Mesendoderm (in vitro differentiated cells): ENCODE data around the gene DOCK9.

Source experiments
- DNase-seq: peaks from one replicate; pipeline ENCODE4 v3.0.0; 2013
- H2AK5ac ChIP-seq: 2 replicates; pipeline ENCODE4 v1.6.1; 2013; ENCODE audit warnings: low read length, inconsistent platforms
- H2BK120ac ChIP-seq: 2 replicates; pipeline ENCODE4 v1.6.1; 2013; ENCODE audit warnings: low read depth, mild to moderate bottlenecking, low read length, moderate library complexity, mixed read lengths
- H2BK15ac ChIP-seq: replicated peaks from 2 replicates; pipeline ENCODE4 v1.6.1; 2013; ENCODE audit warnings: low read depth, mild to moderate bottlenecking, moderate library complexity
- H2BK5ac ChIP-seq: 2 replicates; pipeline ENCODE4 v1.6.1; 2013; ENCODE audit warnings: low read length, inconsistent platforms
- H3K18ac ChIP-seq: 2 replicates; pipeline ENCODE4 v1.6.1; 2013; ENCODE audit warnings: mild to moderate bottlenecking, low read length, mixed read lengths
- H3K23ac ChIP-seq: one replicate; pipeline ENCODE4 v1.6.1; 2013; ENCODE audit warnings: low read length
- H3K27ac ChIP-seq: 2 replicates; pipeline ENCODE4 v1.5.1; 2013; ENCODE audit warnings: low read depth, mild to moderate bottlenecking, inconsistent platforms, low read length, moderate library complexity
- H3K27me3 ChIP-seq: 2 replicates; pipeline ENCODE4 v1.6.1; 2013; ENCODE audit warnings: low read length, control low read depth, mild to moderate bottlenecking, inconsistent platforms; ENCODE audit not compliant: insufficient read depth, poor library complexity
- H3K36me3 ChIP-seq: 2 replicates; pipeline ENCODE4 v1.6.1; 2013; ENCODE audit warnings: low read length, inconsistent platforms; ENCODE audit not compliant: control insufficient read depth, insufficient read depth
- H3K4ac ChIP-seq: one replicate; pipeline ENCODE4 v1.6.1; 2013; ENCODE audit warnings: low read depth, mild to moderate bottlenecking, low read length, moderate library complexity
- H3K4me1 ChIP-seq: 2 replicates; pipeline ENCODE4 v1.6.1; 2013; ENCODE audit warnings: low read depth, low read length, inconsistent platforms; ENCODE audit not compliant: control insufficient read depth
- H3K4me2 ChIP-seq: 2 replicates; pipeline ENCODE4 v1.6.1; 2013; ENCODE audit warnings: low read length
- H3K4me3 ChIP-seq: 2 replicates; pipeline ENCODE4 v1.5.1; 2013; ENCODE audit warnings: mild to moderate bottlenecking, low read length
- H3K56ac ChIP-seq: one replicate; pipeline ENCODE4 v1.6.1; 2013; ENCODE audit warnings: low read length
- H3K79me1 ChIP-seq: 2 replicates; pipeline ENCODE4 v1.6.1; 2013; ENCODE audit warnings: low read length, inconsistent platforms
- H3K79me2 ChIP-seq: 2 replicates; pipeline ENCODE4 v1.6.1; 2013; ENCODE audit warnings: mild to moderate bottlenecking, low read length; ENCODE audit not compliant: control insufficient read depth, insufficient read depth
- H3K9ac ChIP-seq: 2 replicates; pipeline ENCODE4 v1.6.1; 2013; ENCODE audit warnings: low read length, inconsistent platforms
- H4K5ac ChIP-seq: one replicate; pipeline ENCODE4 v1.6.1; 2013; ENCODE audit warnings: low read length
- H4K8ac ChIP-seq: one replicate; pipeline ENCODE4 v1.6.1; 2013; ENCODE audit warnings: low read depth, mild to moderate bottlenecking, control low read depth, low read length, moderate library complexity
- WGBS: extraction: QIAGEN DNeasy Blood & Tissue Kit; methylation state at CpG from one replicate; pipeline ENCODE4 v1.1.7; 2013; ENCODE audit warnings: low lambda C conversion rate, missing lambda C conversion rate; ENCODE audit not compliant: insufficient coverage; ENCODE audit errors: extremely low coverage; 5-methylcytosine and 5-hydroxymethylcytosine counted together

The DOCK9 gene

DNA sequence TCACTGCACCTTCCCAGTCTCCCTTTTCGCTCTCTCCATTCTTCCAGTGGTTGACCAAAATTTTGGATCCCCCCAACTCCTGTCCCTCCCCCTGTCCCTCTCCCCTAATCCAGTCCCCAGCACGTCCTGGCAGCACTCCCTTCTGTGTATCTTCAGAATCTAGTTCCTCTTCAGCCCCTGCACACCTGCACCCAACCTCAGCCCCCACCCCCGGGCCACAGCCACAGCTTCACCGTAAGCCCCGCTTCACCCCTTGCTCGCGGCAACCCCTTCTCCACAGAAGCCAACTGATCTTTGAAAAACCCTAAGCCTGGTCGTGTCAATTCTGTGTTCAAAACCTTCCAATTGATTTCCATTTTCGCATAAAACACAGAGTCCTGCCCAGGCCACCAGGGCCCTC is 189.9 kb downstream of the DOCK9 start:
- H3K79me1 ChIP-seq: no peaks in the 10 kb centered on the region
- no peak overlapping the region for H2BK120ac ChIP-seq
- no peaks in the 10 kb centered on the region for H3K27me3 ChIP-seq
- no peak overlapping the region for H4K8ac ChIP-seq
- no peak overlapping the region for H3K9ac ChIP-seq
- H3K18ac ChIP-seq: no peak overlapping the region
- no peak overlapping the region for H3K4ac ChIP-seq
- no CpG with 5 or more reads among the region's 9 CpGs for WGBS
- no peak overlapping the region for H4K5ac ChIP-seq
- H3K4me1 ChIP-seq: no peaks in the 10 kb centered on the region
- H2BK15ac ChIP-seq: no peak overlapping the region
- no peak overlapping the region for H3K4me2 ChIP-seq
- H3K27ac ChIP-seq: no peak overlapping the region
- no peak overlapping the region for H3K23ac ChIP-seq
- no peaks in the 10 kb centered on the region for H3K36me3 ChIP-seq
- H3K56ac ChIP-seq: no peak overlapping the region
- no peaks in the 10 kb centered on the region for H3K79me2 ChIP-seq
- H2BK5ac ChIP-seq: no peak overlapping the region
- DNase-seq: no peak
- H2AK5ac ChIP-seq: no peak overlapping the region
- H3K4me3 ChIP-seq: no peak overlapping the region

DNA sequence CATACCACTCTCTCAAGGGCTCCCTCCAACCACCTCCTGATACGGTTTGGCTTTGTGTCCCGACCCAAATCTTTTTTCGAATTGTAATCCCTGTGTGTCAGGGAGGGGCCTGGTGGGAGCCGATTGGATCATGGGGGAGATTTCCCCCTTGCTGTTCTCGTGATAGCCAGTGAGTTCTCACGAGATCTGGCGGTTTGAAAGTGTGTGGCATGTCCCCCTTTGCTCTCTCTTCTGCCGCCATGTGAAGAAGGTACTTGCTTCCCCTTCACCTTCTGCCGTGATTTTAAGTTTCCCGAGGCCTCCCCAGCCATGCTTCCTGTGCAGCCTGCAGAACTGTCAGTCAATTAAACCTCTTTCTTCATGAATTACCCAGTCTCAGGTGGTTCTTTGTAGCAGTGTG is 190.7 kb downstream of the DOCK9 start:
- Histone ChIP-seq H3K4me2 (no peak overlapping the region), H2BK15ac (no peak overlapping the region), H2BK120ac (no peak overlapping the region), H3K56ac (no peak overlapping the region), H4K5ac (no peak overlapping the region), H3K9ac (no peak overlapping the region), H3K4me3 (no peak overlapping the region), H3K79me2 (no peaks in the 10 kb centered on the region), H2AK5ac (no peak overlapping the region), H3K36me3 (no peaks in the 10 kb centered on the region), H3K27ac (no peak overlapping the region), H3K23ac (no peak overlapping the region), H3K79me1 (no peaks in the 10 kb centered on the region), H2BK5ac (no peak overlapping the region), H3K18ac (no peak overlapping the region), H3K4me1 (no peaks in the 10 kb centered on the region), H3K4ac (no peak overlapping the region), H3K27me3 (no peaks in the 10 kb centered on the region), H4K8ac (no peak overlapping the region)
- DNase-seq: no peak
- no CpG with 5 or more reads among the region's 10 CpGs for WGBS

GRCh38 chr13:98786023-98786422 is 191.8 kb downstream of the DOCK9 start:
- Histone ChIP-seq H3K4ac (no peak overlapping the region), H3K23ac (no peak overlapping the region), H3K27ac (no peak overlapping the region), H4K8ac (no peak overlapping the region), H3K79me1 (no peaks in the 10 kb centered on the region), H3K79me2 (no peaks in the 10 kb centered on the region), H3K27me3 (no peaks in the 10 kb centered on the region), H3K4me3 (no peak overlapping the region), H3K9ac (no peak overlapping the region), H2AK5ac (no peak overlapping the region), H2BK5ac (no peak overlapping the region), H4K5ac (no peak overlapping the region), H3K4me2 (no peak overlapping the region), H3K36me3 (no peaks in the 10 kb centered on the region), H3K56ac (no peak overlapping the region), H3K18ac (no peak overlapping the region), H2BK15ac (no peak overlapping the region), H2BK120ac (no peak overlapping the region), H3K4me1 (no peaks in the 10 kb centered on the region)
- WGBS: no CpG with 5 or more reads among the region's 7 CpGs
- no peak for DNase-seq

DNA sequence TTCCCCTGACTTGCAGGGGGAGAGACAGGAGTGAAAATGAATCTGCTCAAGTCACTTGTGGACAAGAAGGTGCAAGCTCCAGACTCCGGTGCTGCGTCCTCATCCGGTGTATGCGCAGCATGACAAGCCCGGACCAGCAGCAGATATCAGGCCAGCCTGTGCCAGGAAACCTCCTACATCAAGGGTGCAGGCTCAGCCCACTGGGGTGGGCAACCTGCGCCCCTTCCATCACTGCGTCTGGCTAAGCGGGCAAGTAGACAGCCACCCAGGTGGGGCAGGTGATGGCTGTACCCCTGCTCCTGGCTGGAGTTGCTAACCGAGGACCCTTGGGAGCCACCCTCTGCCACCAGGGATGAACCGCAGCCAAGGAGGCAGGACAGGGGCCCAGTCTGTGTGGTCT is 192.5 kb downstream of the DOCK9 start:
- no peak for DNase-seq
- H3K36me3 ChIP-seq: no peaks in the 10 kb centered on the region
- no peak overlapping the region for H4K5ac ChIP-seq
- H3K23ac ChIP-seq: no peak overlapping the region
- H3K18ac ChIP-seq: no peak overlapping the region
- H3K56ac ChIP-seq: no peak overlapping the region
- no peak overlapping the region for H2BK15ac ChIP-seq
- no peak overlapping the region for H3K27ac ChIP-seq
- H3K4ac ChIP-seq: no peak overlapping the region
- H4K8ac ChIP-seq: no peak overlapping the region
- no peak overlapping the region for H3K4me3 ChIP-seq
- no peaks in the 10 kb centered on the region for H3K27me3 ChIP-seq
- H2BK5ac ChIP-seq: no peak overlapping the region
- no peak overlapping the region for H2BK120ac ChIP-seq
- WGBS: no CpG with 5 or more reads among the region's 10 CpGs
- H3K9ac ChIP-seq: no peak overlapping the region
- H2AK5ac ChIP-seq: no peak overlapping the region
- no peaks in the 10 kb centered on the region for H3K4me1 ChIP-seq
- H3K4me2 ChIP-seq: no peak overlapping the region
- no peaks in the 10 kb centered on the region for H3K79me1 ChIP-seq
- H3K79me2 ChIP-seq: no peaks in the 10 kb centered on the region

- no peak overlapping the region for H3K27ac ChIP-seq
- no peaks in the 10 kb centered on the region for H3K36me3 ChIP-seq
- H3K4me2 ChIP-seq: no peak overlapping the region
- H3K4me3 ChIP-seq: no peak overlapping the region
- no peak overlapping the region for H2BK15ac ChIP-seq
- WGBS: no CpG with 5 or more reads among the region's 8 CpGs
- no peaks in the 10 kb centered on the region for H3K79me1 ChIP-seq
- no peak for DNase-seq
- H3K27me3 ChIP-seq: no peaks in the 10 kb centered on the region
- H4K5ac ChIP-seq: no peak overlapping the region
- H2BK5ac ChIP-seq: no peak overlapping the region
- H3K79me2 ChIP-seq: no peaks in the 10 kb centered on the region
- H2BK120ac ChIP-seq: no peak overlapping the region
- H3K9ac ChIP-seq: no peak overlapping the region
- H4K8ac ChIP-seq: no peak overlapping the region
- H3K4ac ChIP-seq: no peak overlapping the region
- no peak overlapping the region for H3K23ac ChIP-seq
- no peak overlapping the region for H3K56ac ChIP-seq
- no peaks in the 10 kb centered on the region for H3K4me1 ChIP-seq
- H2AK5ac ChIP-seq: no peak overlapping the region
- H3K18ac ChIP-seq: no peak overlapping the region
These were observed 193.2 kb downstream of the DOCK9 start for GRCh38 chr13:98784666-98785065.

- H2BK15ac ChIP-seq: no peak overlapping the region
- no peaks in the 10 kb centered on the region for H3K79me1 ChIP-seq
- H3K4me2 ChIP-seq: no peak overlapping the region
- H3K27me3 ChIP-seq: no peaks in the 10 kb centered on the region
- no peaks in the 10 kb centered on the region for H3K36me3 ChIP-seq
- H2BK5ac ChIP-seq: no peak overlapping the region
- no peak overlapping the region for H2AK5ac ChIP-seq
- WGBS: no CpG with 5 or more reads among the region's 12 CpGs
- no peak overlapping the region for H3K4ac ChIP-seq
- no peak overlapping the region for H3K23ac ChIP-seq
- no peak overlapping the region for H3K18ac ChIP-seq
- no peak for DNase-seq
- H2BK120ac ChIP-seq: no peak overlapping the region
- H4K8ac ChIP-seq: no peak overlapping the region
- no peak overlapping the region for H3K56ac ChIP-seq
- no peaks in the 10 kb centered on the region for H3K4me1 ChIP-seq
- H3K27ac ChIP-seq: no peak overlapping the region
- H3K4me3 ChIP-seq: no peak overlapping the region
- no peaks in the 10 kb centered on the region for H3K79me2 ChIP-seq
- no peak overlapping the region for H3K9ac ChIP-seq
- H4K5ac ChIP-seq: no peak overlapping the region
These were observed 193.9 kb downstream of the DOCK9 start for GRCh38 chr13:98783856-98784478.
